PFSK-1 (cell line): Measurements from ENCODE around the gene MIPOL1.

Source experiments
- POLR2AphosphoS5 ChIP-seq: IDR thresholded peaks from 2 replicates; pipeline ENCODE4 v1.6.1; 2012; ENCODE audit warnings: low read depth, mild to moderate bottlenecking, control low read depth, low read length, moderate library complexity
- SIN3A ChIP-seq: IDR thresholded peaks from 2 replicates; pipeline ENCODE4 v1.6.1; 2012; ENCODE audit warnings: mild to moderate bottlenecking, low read length, moderate library complexity, borderline replicate concordance; ENCODE audit not compliant: insufficient read depth
- TAF1 ChIP-seq: IDR thresholded peaks from 2 replicates; pipeline ENCODE4 v1.6.1; 2012; ENCODE audit warnings: low read length, control low read depth, borderline replicate concordance; ENCODE audit not compliant: insufficient read depth

DNA sequence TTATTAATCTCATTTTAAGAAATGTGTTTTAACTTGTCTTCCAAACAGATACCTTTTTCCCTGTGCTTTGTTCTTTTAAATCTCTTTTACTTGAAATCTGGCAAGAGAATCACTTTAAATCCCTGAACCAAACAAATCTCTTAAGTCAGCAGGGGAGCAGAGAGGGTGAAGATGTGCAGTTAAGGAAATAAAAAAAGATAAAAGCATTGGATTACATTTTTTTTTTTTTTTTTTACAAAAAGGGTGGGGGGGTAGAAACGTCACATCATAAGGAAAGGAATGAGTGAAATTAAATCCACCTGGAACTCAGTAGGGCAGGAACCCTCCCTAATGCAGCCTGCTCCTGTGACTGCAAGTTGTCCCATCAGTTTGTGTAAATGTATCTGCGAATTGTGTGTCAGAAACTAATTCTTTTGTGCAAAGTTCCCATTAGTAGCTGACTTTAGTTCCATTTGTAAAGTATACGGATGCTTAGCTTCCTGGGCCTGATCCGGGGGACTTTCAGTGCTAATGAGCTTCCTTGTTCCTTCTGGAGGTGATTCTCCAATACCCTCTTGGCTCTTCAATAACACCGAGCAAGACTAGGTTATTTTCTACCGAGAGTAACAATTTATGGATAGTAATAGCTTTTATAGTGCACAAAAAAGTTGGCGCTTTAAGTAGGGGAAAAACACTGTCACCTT, 399.2 kb downstream of the MIPOL1 start:
- TF ChIP-seq SIN3A (no peak), TAF1 (no peak), POLR2AphosphoS5 (no peak)
